PC-3 (cell line): ENCODE data around the gene PPP1R14C.

Source experiments
- CTCF ChIP-seq: fragments of 300-600 bp; sonication (generic); conservative IDR thresholded peaks from 2 replicates; pipeline ENCODE4 v1.5.1; 2017; ENCODE audit warnings: antibody characterized with exemption, low read depth, mild to moderate bottlenecking, low read length
- EZH2 ChIP-seq: fragments of 300-600 bp; sonication (generic); IDR thresholded peaks from one replicate; pipeline ENCODE4 v1.6.1; 2017; ENCODE audit warnings: antibody characterized with exemption, mild to moderate bottlenecking, low read length; ENCODE audit not compliant: unreplicated experiment
- EZH2phosphoT487 ChIP-seq: fragments of 300-600 bp; sonication (generic); IDR thresholded peaks from 2 replicates; pipeline ENCODE4 v1.6.1; 2018; ENCODE audit warnings: mild to moderate bottlenecking, antibody characterized with exemption, low read length, borderline replicate concordance

DNA sequence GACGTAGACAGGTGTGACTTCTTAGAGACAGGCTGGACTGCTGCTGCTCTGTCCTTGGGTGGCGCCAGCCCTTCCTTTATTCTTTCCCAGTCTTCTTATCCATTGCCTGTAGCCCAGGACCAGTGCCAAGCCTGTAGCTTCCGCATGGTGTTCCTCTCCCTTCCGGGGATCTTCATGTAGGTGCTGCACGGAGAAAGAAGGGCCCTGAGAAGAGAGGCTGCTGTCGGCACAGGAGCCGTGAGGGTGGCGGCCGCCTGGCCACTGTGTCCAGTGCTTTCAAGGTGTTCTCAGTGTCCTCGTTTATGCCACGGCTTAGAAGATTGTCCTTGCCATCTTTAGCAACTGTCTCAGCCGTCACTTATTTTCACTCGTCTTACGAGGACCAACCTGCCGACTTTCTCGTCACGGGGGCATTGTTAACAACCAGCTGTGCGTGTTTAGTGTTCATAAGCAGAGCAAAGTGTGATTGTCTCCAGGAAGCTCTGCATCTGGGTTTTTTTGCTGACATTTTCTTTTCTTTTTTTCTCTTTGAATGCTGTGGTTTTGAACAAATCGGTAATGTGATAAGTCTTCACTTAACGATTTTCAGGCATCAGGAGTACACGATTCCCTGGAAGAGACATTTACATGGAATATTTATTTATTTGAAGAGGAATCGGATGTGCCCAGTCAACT, 61.2 kb downstream of the PPP1R14C start:
- TF ChIP-seq CTCF (no peak), EZH2phosphoT487 (no peak), EZH2 (no peak)
